HG02623 (cell line): ENCODE data around the gene PDGFB.

Source experiments
- ATAC-seq: cut with Tn5 transposase; IDR thresholded peaks from one replicate; pipeline ENCODE4 v1.9.1; 2021; ENCODE audit warnings: moderate library complexity; ENCODE audit not compliant: unreplicated experiment

Gene PDGFB

GRCh38 chr22:39254789-39255298 is 10.1 kb upstream of the PDGFB start:
- ATAC-seq: no peak

DNA sequence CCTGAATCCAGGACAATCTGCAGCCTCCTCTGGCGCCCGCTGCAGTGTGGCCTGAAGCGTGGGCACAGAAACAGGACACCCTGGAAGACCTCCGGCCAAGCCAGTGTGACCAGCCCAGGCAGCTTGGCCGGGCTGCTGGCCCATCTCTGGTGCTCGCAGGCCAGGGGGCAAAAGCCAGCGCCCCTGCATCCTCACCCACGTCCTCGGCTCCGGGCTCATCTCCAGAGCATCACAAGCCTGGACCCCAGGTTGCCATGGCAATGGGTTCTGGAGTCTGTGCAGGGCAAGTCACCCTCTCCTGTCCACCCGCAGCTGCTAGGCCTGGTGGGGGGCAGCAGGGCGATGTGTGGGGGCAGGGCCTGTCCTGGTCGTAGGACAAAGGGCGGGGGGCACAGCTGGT is 9.3 kb upstream of the PDGFB start:
- no peak for ATAC-seq

- ATAC-seq: no peak
These were observed 8.8 kb upstream of the PDGFB start for GRCh38 chr22:39253435-39254070.

DNA sequence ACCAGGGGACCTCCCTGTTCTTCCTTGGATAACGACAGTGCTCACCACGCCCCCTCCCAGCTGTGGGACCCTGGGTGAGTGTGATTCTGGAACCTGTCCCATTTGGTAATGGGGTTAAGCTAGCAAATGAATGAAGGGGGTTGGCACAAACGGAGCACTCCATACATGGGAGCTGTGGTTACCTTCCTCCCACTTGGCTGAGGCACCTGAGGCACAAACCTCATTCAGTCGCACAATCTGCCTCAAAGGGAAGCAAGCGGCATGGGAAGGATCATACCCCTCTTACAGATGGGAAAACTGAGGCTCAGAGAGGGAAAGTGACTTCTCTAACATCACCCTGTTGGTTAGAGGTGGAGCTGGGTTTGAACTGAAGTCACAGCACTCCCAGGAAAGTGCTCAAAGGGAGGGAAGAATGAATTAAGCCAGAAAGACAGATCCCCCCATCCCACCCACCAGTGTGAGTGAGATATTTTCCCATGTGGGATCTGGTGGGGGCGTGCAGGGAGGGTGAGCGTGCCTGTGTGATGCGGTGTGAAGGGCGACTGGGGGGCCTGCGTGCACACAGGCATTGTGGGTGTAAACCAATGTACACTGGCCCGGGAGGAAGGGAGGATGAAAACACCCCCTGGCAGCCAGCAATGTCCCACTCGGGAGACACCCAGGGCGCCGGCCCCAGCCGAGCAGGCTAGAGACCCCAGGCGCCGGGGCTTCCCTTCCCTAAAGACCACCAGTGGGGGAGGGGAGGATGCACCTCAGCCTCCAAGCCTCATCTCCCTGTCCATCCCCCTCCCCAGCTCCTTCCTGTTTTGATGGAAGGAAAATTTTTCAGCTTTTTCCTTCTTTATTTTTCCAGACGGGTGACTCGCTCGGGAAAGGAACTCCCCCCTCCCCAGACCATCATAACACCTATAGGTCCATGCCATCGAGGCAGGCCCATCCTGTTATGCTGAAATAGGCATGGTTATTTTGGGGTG is 8.0 kb upstream of the PDGFB start:
- ATAC-seq: no peak

GRCh38 chr22:39251762-39252460 is 7.1 kb upstream of the PDGFB start:
- no peak for ATAC-seq

- ATAC-seq: no peak
These were observed 6.1 kb upstream of the PDGFB start for GRCh38 chr22:39250838-39251237.

DNA sequence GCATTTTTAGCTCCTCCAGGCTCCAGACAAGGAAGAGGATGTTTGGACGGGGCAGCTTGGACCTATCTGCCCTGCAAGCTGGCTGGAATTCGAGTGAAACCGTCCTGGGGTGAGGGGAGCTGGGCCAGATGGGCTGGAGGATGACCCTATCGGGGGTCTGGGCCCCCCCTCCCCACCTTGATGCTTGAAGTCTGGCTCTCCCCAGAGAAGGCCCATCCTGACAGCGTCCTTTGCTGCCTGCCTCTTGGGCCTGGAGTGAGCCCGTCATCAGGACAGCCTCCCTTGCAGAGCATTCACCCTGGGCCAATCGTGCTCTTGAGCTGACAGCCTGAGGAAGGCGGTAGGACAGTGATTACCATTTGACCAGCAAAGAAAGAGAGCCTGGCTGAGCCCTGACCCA is 5.3 kb upstream of the PDGFB start:
- ATAC-seq: no peak

DNA sequence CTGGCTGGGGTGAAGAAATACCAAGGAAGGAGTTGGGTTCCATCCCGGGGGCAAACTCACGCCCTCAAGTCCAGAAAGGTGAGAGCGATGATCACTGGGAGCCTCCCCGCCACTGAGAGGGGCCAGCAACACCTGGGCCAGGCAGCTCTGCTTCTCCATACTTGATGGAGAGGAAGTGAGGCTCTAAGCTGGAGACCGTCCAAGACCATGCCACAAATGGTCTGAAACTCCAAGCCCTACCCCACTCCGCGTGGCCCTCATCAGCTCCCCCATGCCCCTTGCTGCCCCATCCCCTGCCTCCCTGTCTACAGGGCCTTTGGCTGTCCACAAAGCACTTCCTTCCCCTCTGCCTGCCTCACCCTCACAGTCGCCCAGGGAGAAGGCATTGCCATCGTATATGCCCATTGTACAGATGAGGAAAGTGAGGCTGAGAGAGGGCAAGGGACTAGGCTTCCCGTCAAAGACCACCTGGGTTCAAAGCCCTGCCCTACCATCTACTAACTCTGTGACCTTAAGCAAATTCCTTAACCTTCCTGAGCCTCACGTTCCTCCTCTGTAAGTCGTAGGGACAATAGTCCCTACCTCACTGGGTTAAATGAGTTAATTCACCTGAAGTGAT is 4.4 kb upstream of the PDGFB start:
- ATAC-seq: no peak

DNA sequence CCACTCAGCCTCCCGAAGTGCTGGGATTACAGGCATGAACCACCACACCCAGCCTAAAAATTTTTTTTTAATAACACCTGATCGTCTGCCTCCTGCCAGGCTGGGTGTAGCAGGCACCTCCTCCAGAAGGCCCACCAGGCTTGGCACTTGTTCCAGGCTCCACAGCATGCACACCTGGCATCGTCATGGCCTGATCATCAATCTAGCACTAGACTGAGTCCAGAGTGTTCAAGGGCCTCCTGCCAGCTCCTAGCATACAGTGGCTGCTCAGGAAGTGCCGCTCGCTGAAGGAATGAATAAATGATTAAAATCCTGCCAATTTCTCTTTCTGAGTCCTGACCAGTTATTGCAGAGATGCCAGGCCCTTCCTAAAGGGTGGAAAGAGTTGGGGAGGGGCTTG is 3.5 kb upstream of the PDGFB start:
- ATAC-seq: no peak

DNA sequence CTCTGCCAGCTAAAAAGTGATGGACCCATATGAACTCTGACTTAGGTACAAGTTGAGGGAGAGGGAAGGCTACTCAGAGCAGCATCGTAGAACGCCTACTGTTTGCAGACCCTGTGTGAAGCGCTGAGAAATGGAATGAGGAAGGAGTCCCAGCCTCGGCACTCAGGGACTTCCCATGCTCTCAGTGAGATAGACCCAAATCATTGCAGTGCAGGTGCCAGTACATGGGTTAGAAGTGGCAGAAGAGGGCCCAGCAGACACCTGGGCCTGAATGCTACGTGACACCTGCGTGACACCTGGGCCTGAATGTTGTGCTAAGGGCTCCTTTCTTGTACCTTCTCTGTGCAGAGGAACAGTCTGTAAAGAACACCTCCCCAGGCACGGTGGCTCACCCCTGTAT is 2.6 kb upstream of the PDGFB start:
- ATAC-seq: no peak

GRCh38 chr22:39246690-39247332 is 2.0 kb upstream of the PDGFB start:
- ATAC-seq: no peak

DNA sequence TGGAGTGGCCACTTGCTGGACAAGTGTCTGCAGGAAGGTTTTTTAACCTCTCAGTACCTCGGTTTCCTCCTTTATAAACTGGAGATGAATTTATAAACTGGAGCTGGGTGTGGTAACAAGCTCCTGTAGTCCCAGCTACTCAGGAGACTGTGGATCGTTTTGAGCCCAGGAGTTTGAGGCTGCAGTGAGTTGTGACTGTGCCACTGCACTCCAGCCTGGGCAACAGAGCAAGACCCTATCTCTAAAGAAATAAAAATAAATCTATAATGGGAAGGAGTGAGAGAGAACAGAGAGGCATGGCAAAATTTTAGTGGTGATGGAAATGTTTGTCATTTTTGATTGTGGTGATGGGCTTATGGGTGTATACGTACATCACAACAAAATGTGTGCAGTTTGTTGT is 1.4 kb upstream of the PDGFB start:
- ATAC-seq: no peak

DNA sequence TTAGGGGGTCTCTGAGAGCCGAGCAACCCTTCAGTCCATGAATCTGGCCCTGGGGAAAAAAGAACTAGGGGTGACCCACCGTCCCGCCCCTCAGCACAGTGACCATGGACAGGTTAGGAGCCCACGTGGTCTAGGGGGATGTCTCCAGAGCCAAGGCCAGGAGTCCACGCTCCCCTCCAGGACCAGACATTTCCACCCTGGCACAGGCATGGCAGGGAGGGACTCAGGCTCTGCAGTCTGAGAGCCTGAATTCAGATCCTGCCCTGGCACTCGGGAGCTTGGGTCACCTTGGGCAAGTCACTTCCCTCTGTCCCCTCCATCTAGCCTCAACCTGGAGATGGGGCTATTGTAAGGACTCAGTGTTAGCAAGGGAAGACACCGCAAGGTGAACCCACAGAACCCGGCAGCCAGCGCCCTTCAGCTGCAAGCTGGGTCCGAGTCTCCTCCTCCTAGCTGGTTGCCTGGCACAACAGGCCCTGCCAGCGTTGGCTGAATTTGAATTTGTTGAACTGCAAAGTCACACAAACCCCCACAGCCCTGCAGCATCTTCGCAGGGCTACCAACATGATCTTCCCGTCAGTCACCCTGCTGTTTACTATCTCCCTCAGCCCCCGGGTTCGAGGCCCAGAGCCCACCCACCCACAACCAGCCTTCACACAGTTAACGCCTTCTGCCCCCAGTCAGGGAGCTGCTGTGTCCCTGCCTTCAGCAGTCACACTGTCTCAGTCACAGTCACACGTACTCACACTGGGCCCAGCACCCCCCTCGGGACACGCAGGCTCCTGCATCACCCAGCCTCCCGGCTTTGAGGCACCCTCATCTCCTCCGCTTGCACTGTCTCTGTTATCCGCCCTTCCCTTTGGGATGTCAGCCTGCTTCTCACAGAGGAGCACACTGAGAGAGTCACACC is 603 bp upstream of the PDGFB start:
- ATAC-seq: no peak

GRCh38 chr22:39244136-39244495 is 666 bp downstream of the PDGFB start:
- no peak for ATAC-seq

DNA sequence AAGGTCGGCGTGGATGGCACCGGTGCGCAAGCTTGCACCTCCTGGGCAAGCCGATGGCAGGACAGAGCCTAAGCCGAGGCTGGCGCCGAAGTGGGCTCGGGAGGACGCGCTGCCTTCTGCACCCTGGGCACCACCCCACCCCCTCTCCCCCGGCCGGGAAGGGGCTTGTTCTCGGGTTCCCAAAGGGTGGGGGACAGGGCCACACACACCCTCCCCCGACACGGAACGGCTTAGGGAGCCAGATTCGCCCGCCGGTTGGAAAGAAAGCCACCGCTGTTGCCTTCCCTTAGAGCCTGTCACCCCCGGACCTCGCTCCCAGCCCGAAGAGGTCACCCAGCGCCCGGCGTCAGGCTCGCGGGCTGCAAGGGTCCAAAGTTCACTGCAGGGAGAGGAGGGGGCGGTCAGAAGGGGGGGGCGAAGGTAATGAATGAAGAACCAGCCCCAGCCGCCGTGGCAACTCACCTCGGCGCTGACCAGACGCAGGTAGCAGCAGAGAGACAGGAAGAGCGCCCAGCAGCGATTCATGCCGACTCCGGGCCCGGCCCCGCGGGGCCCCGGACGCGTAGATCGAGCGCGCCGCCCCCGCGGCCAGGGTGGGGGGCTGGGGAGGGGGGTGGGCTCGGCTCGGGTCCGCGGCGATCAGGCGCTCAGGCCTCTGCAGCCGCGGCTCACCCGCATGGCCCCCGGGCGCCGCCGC is 1.2 kb downstream of the PDGFB start:
- no peak for ATAC-seq

DNA sequence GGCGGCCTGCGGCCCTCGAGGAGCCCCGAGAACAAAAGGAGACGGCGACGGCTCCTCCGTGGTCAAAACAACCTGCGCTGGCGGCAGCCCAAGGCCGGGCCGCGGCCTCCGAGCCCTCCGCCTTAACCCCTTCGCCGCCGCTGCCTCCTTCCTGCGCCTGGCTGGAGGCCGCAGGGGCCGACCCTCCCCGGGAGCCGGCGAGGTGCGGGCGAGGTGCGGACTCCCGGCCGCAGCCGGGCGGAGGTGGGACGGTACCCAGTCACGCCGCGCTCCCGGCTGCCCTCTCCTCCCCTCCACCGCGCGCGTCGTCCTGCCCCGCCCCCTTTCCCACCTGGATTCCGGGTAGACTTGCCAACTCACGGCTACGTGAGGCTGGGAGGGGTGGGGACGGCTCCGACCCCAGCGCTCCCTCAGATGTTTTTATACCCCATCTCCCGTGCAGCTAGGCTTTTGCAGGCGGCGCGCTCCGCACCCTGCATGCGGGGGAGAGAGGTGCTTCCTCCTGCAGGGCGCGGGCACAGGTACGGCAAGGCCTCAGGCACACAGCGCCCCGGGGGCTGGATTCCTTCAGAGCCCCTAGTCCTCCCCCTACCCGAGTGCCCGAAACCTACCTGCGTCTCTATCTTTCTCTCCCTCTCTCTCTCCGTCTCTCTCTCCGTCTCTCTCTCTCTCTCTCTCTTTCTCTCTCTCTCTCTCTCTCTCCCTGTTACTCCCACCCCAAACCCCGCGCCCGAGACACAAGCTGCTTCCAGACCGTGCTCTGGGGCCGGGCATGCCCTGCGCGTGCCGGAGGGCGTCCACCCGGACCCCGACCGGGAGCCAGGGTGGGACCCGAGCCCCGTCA is 2.0 kb downstream of the PDGFB start:
- ATAC-seq: no peak

- no peak for ATAC-seq
These were observed 2.8 kb downstream of the PDGFB start for GRCh38 chr22:39241794-39242594.
